NCI-H82 treated with DMSO at 0.1 percent for 48 hours (cell line): ENCODE results near the gene TBC1D3E.
"Not testable (repeated sequence)": the region's sequence is repeated elsewhere in the genome, so short reads cannot be mapped to it uniquely, and the experiment has no call there.

Experiments
- DNase-seq: peaks from one replicate; lab custom pipeline; 2025; ENCODE audit not compliant: unreplicated experiment; lab: John Stamatoyannopoulos, UW

TBC1D3E gene

GRCh38 chr17:38127651-38128050 is at the start of gene TBC1D3E:
Gene TBC1D3E, plus strand, starts transcription at chr17:38127951. Its CDS starts 1,545 bp downstream, at chr17:38129496.
- not testable (repeated sequence) for DNase-seq

DNA sequence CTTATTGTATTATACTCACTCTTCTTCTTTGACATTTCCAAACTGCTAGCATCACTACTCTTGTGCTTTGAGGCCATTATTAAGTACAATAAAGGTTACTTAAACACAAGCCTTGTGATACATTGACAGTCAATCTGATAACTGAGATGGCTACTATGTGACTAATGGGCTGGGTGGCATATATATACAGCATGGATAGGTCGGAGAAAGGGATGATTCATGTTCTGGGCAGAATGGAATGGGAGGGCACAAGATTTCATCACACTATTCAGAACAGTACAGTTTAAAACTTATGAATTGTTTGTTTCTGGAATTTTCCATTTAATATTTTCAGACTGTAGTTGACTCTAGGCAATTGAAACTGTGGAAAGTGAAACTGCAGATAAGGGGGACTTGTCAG is 40.4 kb upstream of the TBC1D3E start:
- DNase-seq = not testable (repeated sequence)

DNA sequence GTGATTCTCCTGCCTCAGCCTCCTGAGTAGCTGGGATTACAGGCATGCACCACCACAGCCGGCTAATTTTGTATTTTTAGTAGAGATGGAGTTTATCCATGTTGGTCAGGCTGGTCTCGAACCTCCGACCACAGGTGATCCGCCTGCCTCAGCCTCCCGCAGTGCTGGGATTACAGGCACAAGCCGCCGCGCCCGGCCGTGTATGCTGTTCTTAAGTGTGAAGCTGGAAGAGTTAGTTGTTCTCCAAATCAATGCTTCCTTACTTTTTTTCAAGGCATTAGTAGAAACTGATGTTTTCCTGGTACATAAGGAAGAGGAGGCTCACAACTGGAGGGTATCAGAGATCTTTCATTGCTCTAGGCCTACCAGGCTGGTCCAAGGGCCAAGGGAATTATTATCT is 39.6 kb upstream of the TBC1D3E start:
- not testable (repeated sequence) for DNase-seq

- not testable (repeated sequence) for DNase-seq
These were observed 33.6 kb upstream of the TBC1D3E start for GRCh38 chr17:38094059-38094694.

DNA sequence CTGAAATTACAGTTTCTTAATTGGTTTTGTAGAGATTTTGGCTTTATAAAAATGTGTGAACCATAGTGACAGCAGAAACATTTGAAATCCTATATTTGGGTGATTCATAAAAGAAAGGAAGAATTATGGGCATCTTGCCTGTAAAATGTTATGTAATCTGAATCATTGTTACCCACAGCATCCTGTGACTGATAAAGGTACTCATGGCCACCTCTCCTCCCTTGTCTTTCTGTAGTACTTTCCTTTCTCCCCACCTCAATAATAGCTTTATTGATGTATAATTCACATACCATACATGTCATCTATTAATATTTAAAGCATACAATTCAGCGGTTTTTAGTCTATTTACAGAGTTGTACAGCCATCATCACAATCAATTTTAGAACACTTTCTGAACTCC is 28.5 kb upstream of the TBC1D3E start:
- not testable (repeated sequence) for DNase-seq

GRCh38 chr17:38119829-38120228 is 7.9 kb upstream of the TBC1D3E start:
- DNase-seq = not testable (repeated sequence)

DNA sequence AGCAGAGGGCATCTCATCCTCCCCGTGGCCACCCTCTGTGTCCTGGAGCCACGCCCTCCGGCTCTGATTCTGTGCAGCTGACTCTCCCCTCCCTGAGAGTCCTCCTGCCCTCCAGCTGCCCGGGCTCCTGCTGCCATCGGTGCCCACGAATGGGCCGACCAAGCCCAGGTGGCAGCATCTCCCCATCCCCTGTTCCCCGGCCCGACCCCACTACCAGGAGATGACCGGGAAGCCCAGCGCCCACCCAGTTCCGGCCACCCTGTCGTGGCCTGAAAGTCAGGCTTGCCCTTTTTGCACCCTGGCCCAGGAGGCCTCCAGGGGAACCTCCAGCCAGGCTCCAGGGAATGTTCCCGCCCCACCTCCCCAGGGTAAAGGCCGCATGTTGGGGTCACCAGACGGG is 7.1 kb downstream of the TBC1D3E start:
- DNase-seq = not testable (repeated sequence)
